Measurements from ENCODE around the gene GSTM4. TPM values are rescaled to one million over a fixed set of nuclear protein-coding genes. Genes with fewer than 3 reads are reported as not detected.

Gene GSTM4
- total and polyA plus RNA-seq, 2 experiments from 2014 or later, result 12.8 to 12.9 TPM

DNA sequence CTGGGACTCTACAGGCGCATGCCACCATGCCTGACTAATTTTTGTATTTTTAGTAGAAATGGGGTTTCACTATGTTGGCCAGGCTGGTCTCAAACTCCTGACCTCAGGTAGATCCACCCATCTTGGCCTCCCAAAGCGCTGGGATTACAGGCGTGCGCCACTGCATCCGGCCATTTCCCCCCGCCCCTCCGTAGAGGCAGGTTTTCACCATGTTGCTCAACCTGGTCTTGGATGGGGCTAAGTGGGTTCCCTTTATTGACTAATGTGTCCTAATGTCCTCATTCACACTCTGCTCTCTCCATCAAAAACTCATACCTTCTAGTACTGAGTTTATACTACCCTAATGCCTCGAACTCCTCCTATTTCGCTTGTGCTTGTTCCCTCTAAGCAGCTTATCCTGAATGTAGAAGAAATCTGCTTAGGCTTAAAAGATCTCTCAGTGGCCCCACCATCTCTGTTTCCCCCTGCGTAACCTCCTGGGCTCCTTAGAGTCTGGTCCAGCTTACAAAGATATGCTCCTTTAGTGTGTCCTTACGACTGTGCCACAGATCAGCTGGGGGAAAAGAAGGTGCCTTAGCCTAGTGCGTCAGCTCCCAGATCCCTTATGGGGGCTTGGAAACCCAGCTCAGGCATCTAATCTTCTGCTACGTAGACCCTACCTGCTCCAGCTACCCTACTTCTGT lies 44.5 kb upstream of the GSTM4 start:
- TF ChIP-seq JUNB (IDR thresholded peaks at IDR 0.05; ENCODE audit: unreplicated experiment) (no peak), POLR2AphosphoS5 (IDR thresholded peaks at IDR 0.05; ENCODE audit: low read depth) (no peak), CREB1 (CRISPR knock-in tag; IDR thresholded peaks at IDR 0.05; ENCODE audit: low read depth) (no peak), NANOG (IDR thresholded peaks at IDR 0.05; ENCODE audit: borderline replicate concordance) (no peak), ZNF114 (CRISPR knock-in tag; IDR thresholded peaks at IDR 0.05) (no peak), ZNF331 (CRISPR knock-in tag; IDR thresholded peaks at IDR 0.05; ENCODE audit: low read depth) (no peak), EZH2 (IDR thresholded peaks at IDR 0.05; ENCODE audit: low read depth, unreplicated experiment) (no peak), EZH2phosphoT487 (IDR thresholded peaks at IDR 0.05; ENCODE audit: unreplicated experiment) (no peak), REST (IDR thresholded peaks at IDR 0.05; ENCODE audit: unreplicated experiment) (no peak), STAT1 (IDR thresholded peaks at IDR 0.05; ENCODE audit: unreplicated experiment) (no peak)
- TF ChIP-seq, protein P1, sequence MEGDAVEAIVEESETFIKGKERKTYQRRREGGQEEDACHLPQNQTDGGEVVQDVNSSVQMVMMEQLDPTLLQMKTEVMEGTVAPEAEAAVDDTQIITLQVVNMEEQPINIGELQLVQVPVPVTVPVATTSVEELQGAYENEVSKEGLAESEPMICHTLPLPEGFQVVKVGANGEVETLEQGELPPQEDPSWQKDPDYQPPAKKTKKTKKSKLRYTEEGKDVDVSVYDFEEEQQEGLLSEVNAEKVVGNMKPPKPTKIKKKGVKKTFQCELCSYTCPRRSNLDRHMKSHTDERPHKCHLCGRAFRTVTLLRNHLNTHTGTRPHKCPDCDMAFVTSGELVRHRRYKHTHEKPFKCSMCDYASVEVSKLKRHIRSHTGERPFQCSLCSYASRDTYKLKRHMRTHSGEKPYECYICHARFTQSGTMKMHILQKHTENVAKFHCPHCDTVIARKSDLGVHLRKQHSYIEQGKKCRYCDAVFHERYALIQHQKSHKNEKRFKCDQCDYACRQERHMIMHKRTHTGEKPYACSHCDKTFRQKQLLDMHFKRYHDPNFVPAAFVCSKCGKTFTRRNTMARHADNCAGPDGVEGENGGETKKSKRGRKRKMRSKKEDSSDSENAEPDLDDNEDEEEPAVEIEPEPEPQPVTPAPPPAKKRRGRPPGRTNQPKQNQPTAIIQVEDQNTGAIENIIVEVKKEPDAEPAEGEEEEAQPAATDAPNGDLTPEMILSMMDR (conservative IDR thresholded peaks at IDR 0.05; ENCODE audit: low read depth in 2 of 2), result no peak
- TF ChIP-seq, protein P2, sequence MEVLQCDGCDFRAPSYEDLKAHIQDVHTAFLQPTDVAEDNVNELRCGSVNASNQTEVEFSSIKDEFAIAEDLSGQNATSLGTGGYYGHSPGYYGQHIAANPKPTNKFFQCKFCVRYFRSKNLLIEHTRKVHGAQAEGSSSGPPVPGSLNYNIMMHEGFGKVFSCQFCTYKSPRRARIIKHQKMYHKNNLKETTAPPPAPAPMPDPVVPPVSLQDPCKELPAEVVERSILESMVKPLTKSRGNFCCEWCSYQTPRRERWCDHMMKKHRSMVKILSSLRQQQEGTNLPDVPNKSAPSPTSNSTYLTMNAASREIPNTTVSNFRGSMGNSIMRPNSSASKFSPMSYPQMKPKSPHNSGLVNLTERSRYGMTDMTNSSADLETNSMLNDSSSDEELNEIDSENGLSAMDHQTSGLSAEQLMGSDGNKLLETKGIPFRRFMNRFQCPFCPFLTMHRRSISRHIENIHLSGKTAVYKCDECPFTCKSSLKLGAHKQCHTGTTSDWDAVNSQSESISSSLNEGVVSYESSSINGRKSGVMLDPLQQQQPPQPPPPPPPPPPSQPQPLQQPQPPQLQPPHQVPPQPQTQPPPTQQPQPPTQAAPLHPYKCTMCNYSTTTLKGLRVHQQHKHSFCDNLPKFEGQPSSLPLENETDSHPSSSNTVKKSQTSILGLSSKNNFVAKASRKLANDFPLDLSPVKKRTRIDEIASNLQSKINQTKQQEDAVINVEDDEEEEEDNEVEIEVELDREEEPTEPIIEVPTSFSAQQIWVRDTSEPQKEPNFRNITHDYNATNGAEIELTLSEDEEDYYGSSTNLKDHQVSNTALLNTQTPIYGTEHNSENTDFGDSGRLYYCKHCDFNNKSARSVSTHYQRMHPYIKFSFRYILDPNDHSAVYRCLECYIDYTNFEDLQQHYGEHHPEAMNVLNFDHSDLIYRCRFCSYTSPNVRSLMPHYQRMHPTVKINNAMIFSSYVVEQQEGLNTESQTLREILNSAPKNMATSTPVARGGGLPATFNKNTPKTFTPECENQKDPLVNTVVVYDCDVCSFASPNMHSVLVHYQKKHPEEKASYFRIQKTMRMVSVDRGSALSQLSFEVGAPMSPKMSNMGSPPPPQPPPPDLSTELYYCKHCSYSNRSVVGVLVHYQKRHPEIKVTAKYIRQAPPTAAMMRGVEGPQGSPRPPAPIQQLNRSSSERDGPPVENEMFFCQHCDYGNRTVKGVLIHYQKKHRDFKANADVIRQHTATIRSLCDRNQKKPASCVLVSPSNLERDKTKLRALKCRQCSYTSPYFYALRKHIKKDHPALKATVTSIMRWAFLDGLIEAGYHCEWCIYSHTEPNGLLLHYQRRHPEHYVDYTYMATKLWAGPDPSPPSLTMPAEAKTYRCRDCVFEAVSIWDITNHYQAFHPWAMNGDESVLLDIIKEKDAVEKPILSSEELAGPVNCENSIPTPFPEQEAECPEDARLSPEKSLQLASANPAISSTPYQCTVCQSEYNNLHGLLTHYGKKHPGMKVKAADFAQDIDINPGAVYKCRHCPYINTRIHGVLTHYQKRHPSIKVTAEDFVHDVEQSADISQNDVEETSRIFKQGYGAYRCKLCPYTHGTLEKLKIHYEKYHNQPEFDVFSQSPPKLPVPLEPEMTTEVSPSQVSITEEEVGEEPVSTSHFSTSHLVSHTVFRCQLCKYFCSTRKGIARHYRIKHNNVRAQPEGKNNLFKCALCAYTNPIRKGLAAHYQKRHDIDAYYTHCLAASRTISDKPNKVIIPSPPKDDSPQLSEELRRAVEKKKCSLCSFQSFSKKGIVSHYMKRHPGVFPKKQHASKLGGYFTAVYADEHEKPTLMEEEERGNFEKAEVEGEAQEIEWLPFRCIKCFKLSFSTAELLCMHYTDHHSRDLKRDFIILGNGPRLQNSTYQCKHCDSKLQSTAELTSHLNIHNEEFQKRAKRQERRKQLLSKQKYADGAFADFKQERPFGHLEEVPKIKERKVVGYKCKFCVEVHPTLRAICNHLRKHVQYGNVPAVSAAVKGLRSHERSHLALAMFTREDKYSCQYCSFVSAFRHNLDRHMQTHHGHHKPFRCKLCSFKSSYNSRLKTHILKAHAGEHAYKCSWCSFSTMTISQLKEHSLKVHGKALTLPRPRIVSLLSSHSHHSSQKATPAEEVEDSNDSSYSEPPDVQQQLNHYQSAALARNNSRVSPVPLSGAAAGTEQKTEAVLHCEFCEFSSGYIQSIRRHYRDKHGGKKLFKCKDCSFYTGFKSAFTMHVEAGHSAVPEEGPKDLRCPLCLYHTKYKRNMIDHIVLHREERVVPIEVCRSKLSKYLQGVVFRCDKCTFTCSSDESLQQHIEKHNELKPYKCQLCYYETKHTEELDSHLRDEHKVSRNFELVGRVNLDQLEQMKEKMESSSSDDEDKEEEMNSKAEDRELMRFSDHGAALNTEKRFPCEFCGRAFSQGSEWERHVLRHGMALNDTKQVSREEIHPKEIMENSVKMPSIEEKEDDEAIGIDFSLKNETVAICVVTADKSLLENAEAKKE (CRISPR knock-in tag; IDR thresholded peaks at IDR 0.05), result no peak
- TF ChIP-seq, protein P3, sequence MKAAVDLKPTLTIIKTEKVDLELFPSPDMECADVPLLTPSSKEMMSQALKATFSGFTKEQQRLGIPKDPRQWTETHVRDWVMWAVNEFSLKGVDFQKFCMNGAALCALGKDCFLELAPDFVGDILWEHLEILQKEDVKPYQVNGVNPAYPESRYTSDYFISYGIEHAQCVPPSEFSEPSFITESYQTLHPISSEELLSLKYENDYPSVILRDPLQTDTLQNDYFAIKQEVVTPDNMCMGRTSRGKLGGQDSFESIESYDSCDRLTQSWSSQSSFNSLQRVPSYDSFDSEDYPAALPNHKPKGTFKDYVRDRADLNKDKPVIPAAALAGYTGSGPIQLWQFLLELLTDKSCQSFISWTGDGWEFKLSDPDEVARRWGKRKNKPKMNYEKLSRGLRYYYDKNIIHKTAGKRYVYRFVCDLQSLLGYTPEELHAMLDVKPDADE (IDR thresholded peaks at IDR 0.05), result no peak
- H3K36me3 Mint-ChIP-seq (ENCODE audit: low read depth), result no peaks in the 10 kb centered on the region
- peaks cover 13% of the 10 kb centered on the region; the same call in 1 of the 2 replicates for H3K9me2 ChIP-seq (ENCODE audit: insufficient read depth)
- no peak for DNase-seq (ENCODE audit: low spot score)
- H3F3A ChIP-seq (replicated peaks; ENCODE audit: low read depth), result no peaks in the 10 kb centered on the region
- peaks cover 23% of the 10 kb centered on the region; the same call in 2 of the 3 replicates for H3K4me1 Mint-ChIP-seq
- H2AFZ ChIP-seq, result no peak overlapping the region
- no peaks in the 10 kb centered on the region for H4K20me1 ChIP-seq (replicated peaks; ENCODE audit: insufficient read depth)
- H3K36me3 ChIP-seq (ENCODE audit: insufficient read depth), result no peaks in the 10 kb centered on the region
- H3K4me3 Mint-ChIP-seq, result no peak overlapping the region
- H3K4me3 ChIP-seq, result no peak overlapping the region
- peaks cover 2% of the 10 kb centered on the region for H3K27me3 Mint-ChIP-seq (ENCODE audit: insufficient read depth, low read depth, poor library complexity)
- peaks cover 23% of the 10 kb centered on the region for H3K4me1 ChIP-seq (ENCODE audit: insufficient read depth)
- H3K27ac ChIP-seq (ENCODE audit: low read depth), result no peak overlapping the region
- ATAC-seq, result no peak
- H3K27ac Mint-ChIP-seq, result no peak overlapping the region
- no peak overlapping the region for H3K4me2 ChIP-seq
- H3K9me3 Mint-ChIP-seq, result no peaks in the 10 kb centered on the region
- no peaks in the 10 kb centered on the region for H3K27me3 ChIP-seq (ENCODE audit: insufficient read depth)
- no peaks in the 10 kb centered on the region for H3K79me2 ChIP-seq (replicated peaks; ENCODE audit: insufficient read depth)
